HepG2 (cell line): ENCODE data around the gene SSR2.

Experiments
- CC2D1A ChIP-seq: sonication (generic); formaldehyde crosslinking; IDR thresholded peaks from 2 replicates; pipeline ENCODE4 v1.8.1; 2023; ENCODE audit warnings: mild to moderate bottlenecking, missing genetic modification reagents
- CTCF ChIP-seq: sonication (generic); formaldehyde crosslinking; IDR thresholded peaks from 2 replicates; pipeline ENCODE4 v1.5.0; 2020; ENCODE audit warnings: mild to moderate bottlenecking, missing genetic modification reagents, moderate library complexity
- FOXJ3 ChIP-seq: sonication (generic); formaldehyde crosslinking; IDR thresholded peaks from 2 replicates; pipeline ENCODE4 v1.4.0; 2020; ENCODE audit warnings: missing genetic modification reagents, mild to moderate bottlenecking, borderline replicate concordance
- KLF16 ChIP-seq, 2 experiments: sonication (generic) in 1 of 2; formaldehyde crosslinking in 1 of 2; IDR thresholded peaks; 2 replicates each; pipeline versions ENCODE4 v1.6.1 to v1.8.0; 2016 to 2023; ENCODE audit warnings: missing genetic modification reagents in 2 of 2, missing compliant biosample characterization in 1 of 2
- KLF6 ChIP-seq: IDR thresholded peaks from 2 replicates; pipeline ENCODE4 v1.8.0; 2016; ENCODE audit warnings: missing biosample characterization, missing genetic modification reagents
- NFKBIZ ChIP-seq: IDR thresholded peaks from 2 replicates; pipeline ENCODE4 v1.6.1; 2018; ENCODE audit warnings: missing genetic modification reagents, missing compliant biosample characterization
- POLR2A ChIP-seq, 2 experiments: IDR thresholded peaks; 2 replicates each; pipeline ENCODE4 v1.6.1; 2011; ENCODE audit warnings: low read depth in 2 of 2, low read length in 2 of 2, mild to moderate bottlenecking in 1 of 2, moderate library complexity in 1 of 2; ENCODE audit not compliant: insufficient read depth in 1 of 2
- ZFP91 ChIP-seq: sonication (generic); formaldehyde crosslinking; IDR thresholded peaks from 2 replicates; pipeline ENCODE4 v1.9.0; 2022; ENCODE audit warnings: missing genetic modification reagents, mild to moderate bottlenecking, borderline replicate concordance
- ZNF605 ChIP-seq: sonication (generic); formaldehyde crosslinking; IDR thresholded peaks from 2 replicates; pipeline ENCODE4 v1.8.0; 2022; ENCODE audit warnings: mild to moderate bottlenecking, missing genetic modification reagents

GRCh38 chr1:156063997-156064285, 43.2 kb upstream of the SSR2 start:
- TF ChIP-seq KLF6 (CRISPR knock-in tag) (no peak), FOXJ3 (no peak), CC2D1A (CRISPR knock-in tag) (no peak), POLR2A (IDR thresholded peaks at IDR 0.05; ENCODE audit: insufficient read depth in 1 of 2, low read depth in 2 of 2, low read length in 2 of 2) (no peak), ZFP91 (no peak), NFKBIZ (CRISPR knock-in tag) (no peak), CTCF (no peak), ZNF605 (CRISPR knock-in tag) (no peak), KLF16 (CRISPR knock-in tag; IDR thresholded peaks at IDR 0.05) (no peak)
